GM23338 (cell line): ENCODE measurements around the gene MMAB.

Experiments used
- CREB1 ChIP-seq: fragments of 250-450 bp; sonication (Bioruptor Pico); IDR thresholded peaks from 2 replicates; pipeline ENCODE4 v1.5.0; 2020; ENCODE audit warnings: low read depth, mild to moderate bottlenecking, moderate library complexity
- CTCF ChIP-seq, 2 experiments: fragments of 200-600 bp in 1 of 2; sonication (generic) in 1 of 2; conservative IDR thresholded peaks; 2 replicates each; pipeline versions ENCODE4 v1.5.1 to v1.6.1; 2016 to 2017; ENCODE audit warnings: antibody characterized with exemption in 2 of 2, low read depth in 2 of 2, mild to moderate bottlenecking in 2 of 2, moderate library complexity in 1 of 2
- EZH2 ChIP-seq: fragments of 200-600 bp; sonication (generic); IDR thresholded peaks from one replicate; pipeline ENCODE4 v1.8.0; 2017; ENCODE audit warnings: antibody characterized with exemption, mild to moderate bottlenecking, low read depth; ENCODE audit not compliant: unreplicated experiment
- EZH2phosphoT487 ChIP-seq: fragments of 200-600 bp; sonication (generic); IDR thresholded peaks from one replicate; pipeline ENCODE4 v1.8.1; 2018; ENCODE audit warnings: antibody characterized with exemption; ENCODE audit not compliant: unreplicated experiment
- NANOG ChIP-seq: IDR thresholded peaks from 2 replicates; pipeline ENCODE4 v1.6.1; 2016; ENCODE audit warnings: antibody characterized with exemption, borderline replicate concordance
- POLR2AphosphoS5 ChIP-seq: IDR thresholded peaks from 2 replicates; pipeline ENCODE4 v1.6.1; 2016; ENCODE audit warnings: antibody characterized with exemption, low read depth
- STAT1 ChIP-seq: IDR thresholded peaks from one replicate; pipeline ENCODE4 v1.6.1; 2016; ENCODE audit warnings: antibody characterized with exemption; ENCODE audit not compliant: unreplicated experiment
- ZNF114 ChIP-seq: fragments of 250-450 bp; sonication (Bioruptor Pico); IDR thresholded peaks from 2 replicates; pipeline ENCODE4 v1.5.0; 2020; ENCODE audit warnings: mild to moderate bottlenecking, moderate library complexity
- ZNF331 ChIP-seq: fragments of 250-450 bp; sonication (Bioruptor Pico); IDR thresholded peaks from 2 replicates; pipeline ENCODE4 v1.5.0; 2020; ENCODE audit warnings: low read depth, mild to moderate bottlenecking, moderate library complexity
- TF ChIP-seq, protein P1 (sequence below): IDR thresholded peaks from 2 replicates; pipeline ENCODE4 v1.6.1; 2016; ENCODE audit warnings: antibody characterized with exemption
- TF ChIP-seq, protein P2 (sequence below): IDR thresholded peaks from one replicate; pipeline ENCODE4 v1.6.1; 2018; ENCODE audit warnings: antibody characterized with exemption; ENCODE audit not compliant: unreplicated experiment

DNA sequence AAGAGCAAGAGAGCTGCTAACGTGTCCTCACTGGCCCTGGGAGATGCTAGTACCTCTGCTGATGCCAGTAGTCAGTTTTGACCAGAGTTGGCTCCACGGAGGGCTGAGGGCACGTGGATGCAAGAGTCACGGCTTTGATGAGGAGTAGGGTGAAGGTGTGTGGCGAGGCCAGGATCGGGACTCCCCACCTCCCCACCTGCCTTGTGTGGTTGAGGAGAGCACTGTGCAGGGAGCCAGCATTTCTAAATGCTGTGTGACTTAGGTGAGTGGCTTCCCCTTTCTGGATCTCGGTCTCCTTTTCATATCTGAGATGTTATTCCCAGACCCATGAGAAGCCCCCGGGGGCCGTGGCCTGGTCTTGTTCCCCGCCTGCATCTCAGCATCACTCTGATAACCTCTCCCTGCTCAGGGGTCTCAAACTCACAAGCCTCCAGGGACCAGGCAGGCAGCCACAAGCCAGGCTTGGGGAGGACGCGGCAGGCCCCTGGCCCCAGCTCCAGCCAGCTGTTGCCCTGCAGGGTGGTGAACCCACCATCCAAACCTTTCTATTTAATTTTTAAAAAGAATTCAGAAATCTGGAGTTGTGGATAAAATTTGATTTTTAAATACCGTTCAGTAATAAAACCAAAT is 32.4 kb upstream of the MMAB start:
- TF ChIP-seq STAT1 (no peak), POLR2AphosphoS5 (no peak), CTCF (conservative IDR thresholded peaks at IDR 0.05; ENCODE audit: low read depth in 2 of 2) (no peak), EZH2 (no peak), EZH2phosphoT487 (no peak), NANOG (no peak), CREB1 (CRISPR knock-in tag) (no peak), ZNF331 (CRISPR knock-in tag) (no peak), ZNF114 (no peak)
- TF ChIP-seq, protein P1, sequence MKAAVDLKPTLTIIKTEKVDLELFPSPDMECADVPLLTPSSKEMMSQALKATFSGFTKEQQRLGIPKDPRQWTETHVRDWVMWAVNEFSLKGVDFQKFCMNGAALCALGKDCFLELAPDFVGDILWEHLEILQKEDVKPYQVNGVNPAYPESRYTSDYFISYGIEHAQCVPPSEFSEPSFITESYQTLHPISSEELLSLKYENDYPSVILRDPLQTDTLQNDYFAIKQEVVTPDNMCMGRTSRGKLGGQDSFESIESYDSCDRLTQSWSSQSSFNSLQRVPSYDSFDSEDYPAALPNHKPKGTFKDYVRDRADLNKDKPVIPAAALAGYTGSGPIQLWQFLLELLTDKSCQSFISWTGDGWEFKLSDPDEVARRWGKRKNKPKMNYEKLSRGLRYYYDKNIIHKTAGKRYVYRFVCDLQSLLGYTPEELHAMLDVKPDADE = no peak
- TF ChIP-seq, protein P2, sequence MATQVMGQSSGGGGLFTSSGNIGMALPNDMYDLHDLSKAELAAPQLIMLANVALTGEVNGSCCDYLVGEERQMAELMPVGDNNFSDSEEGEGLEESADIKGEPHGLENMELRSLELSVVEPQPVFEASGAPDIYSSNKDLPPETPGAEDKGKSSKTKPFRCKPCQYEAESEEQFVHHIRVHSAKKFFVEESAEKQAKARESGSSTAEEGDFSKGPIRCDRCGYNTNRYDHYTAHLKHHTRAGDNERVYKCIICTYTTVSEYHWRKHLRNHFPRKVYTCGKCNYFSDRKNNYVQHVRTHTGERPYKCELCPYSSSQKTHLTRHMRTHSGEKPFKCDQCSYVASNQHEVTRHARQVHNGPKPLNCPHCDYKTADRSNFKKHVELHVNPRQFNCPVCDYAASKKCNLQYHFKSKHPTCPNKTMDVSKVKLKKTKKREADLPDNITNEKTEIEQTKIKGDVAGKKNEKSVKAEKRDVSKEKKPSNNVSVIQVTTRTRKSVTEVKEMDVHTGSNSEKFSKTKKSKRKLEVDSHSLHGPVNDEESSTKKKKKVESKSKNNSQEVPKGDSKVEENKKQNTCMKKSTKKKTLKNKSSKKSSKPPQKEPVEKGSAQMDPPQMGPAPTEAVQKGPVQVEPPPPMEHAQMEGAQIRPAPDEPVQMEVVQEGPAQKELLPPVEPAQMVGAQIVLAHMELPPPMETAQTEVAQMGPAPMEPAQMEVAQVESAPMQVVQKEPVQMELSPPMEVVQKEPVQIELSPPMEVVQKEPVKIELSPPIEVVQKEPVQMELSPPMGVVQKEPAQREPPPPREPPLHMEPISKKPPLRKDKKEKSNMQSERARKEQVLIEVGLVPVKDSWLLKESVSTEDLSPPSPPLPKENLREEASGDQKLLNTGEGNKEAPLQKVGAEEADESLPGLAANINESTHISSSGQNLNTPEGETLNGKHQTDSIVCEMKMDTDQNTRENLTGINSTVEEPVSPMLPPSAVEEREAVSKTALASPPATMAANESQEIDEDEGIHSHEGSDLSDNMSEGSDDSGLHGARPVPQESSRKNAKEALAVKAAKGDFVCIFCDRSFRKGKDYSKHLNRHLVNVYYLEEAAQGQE = no peak
